ENCODE measurements around the gene AARSD1.
"Not testable (repeated sequence)": the region's sequence is repeated elsewhere in the genome, so short reads cannot be mapped to it uniquely, and the experiment has no call there.

Gene AARSD1

GRCh38 chr17:42975265-42975664, 11.0 kb upstream of the AARSD1 start:
- TF ChIP-seq CTCF (IDR thresholded peaks at IDR 0.05) (no peak), ZFX (IDR thresholded peaks at IDR 0.05; ENCODE audit: borderline replicate concordance) (no peak)
- H3K27ac ChIP-seq: no peak overlapping the region

- not testable (repeated sequence) for H3K27ac ChIP-seq
These were observed 9.1 kb upstream of the AARSD1 start for GRCh38 chr17:42973323-42973722.

GRCh38 chr17:42971589-42971988, 7.3 kb upstream of the AARSD1 start:
- TF ChIP-seq ZFX (IDR thresholded peaks at IDR 0.05; ENCODE audit: borderline replicate concordance): no peak
- no peak for TF ChIP-seq CTCF (IDR thresholded peaks at IDR 0.05)
- H3K27ac ChIP-seq: no peak overlapping the region

GRCh38 chr17:42969001-42969581, 4.8 kb upstream of the AARSD1 start:
- TF ChIP-seq CTCF (IDR thresholded peaks at IDR 0.05): no peak
- no peak for TF ChIP-seq ZFX (IDR thresholded peaks at IDR 0.05; ENCODE audit: borderline replicate concordance)
- no peak overlapping the region for H3K27ac ChIP-seq

- no peak overlapping the region for H3K27ac ChIP-seq
- TF ChIP-seq CTCF (IDR thresholded peaks at IDR 0.05) (no peak), ZFX (IDR thresholded peaks at IDR 0.05; ENCODE audit: borderline replicate concordance) (no peak)
These were observed 3.7 kb upstream of the AARSD1 start for GRCh38 chr17:42967925-42968324.

- TF ChIP-seq ZFX (IDR thresholded peaks at IDR 0.05; ENCODE audit: borderline replicate concordance) (no peak), CTCF (IDR thresholded peaks at IDR 0.05) (no peak)
- no peak overlapping the region for H3K27ac ChIP-seq
These were observed 10.6 kb downstream of the AARSD1 start for GRCh38 chr17:42953669-42954068.

- no peak overlapping the region for H3K27ac ChIP-seq
- TF ChIP-seq CTCF (IDR thresholded peaks at IDR 0.05) (no peak), ZFX (IDR thresholded peaks at IDR 0.05; ENCODE audit: borderline replicate concordance) (no peak)
These were observed 14.0 kb downstream of the AARSD1 start for GRCh38 chr17:42950044-42950783.

All from 22Rv1 (cell line).